CD14-positive monocyte (primary cell): ENCODE results near the gene FAM13C. TPM values are rescaled to one million over a fixed set of nuclear protein-coding genes. Genes with fewer than 3 reads are reported as not detected.

Experiments
- DNase-seq, 3 donors: peaks; one replicate each; pipeline ENCODE4 v3.0.0-alpha.2; 2011 to 2022
- H2AFZ ChIP-seq: 2 replicates; pipeline ENCODE4 v1.6.0; 2012; ENCODE audit warnings: mild to moderate bottlenecking, low read depth, low read length, inconsistent platforms; ENCODE audit not compliant: insufficient read depth, poor library complexity, severe bottlenecking
- H3K27ac ChIP-seq, 2 donors: 1 replicate in 1 of 2; 2 replicates in 1 of 2; pipeline ENCODE4 v1.5.1; 2012 to 2013; ENCODE audit warnings: low read length in 2 of 2, control low read depth in 1 of 2, inconsistent platforms in 1 of 2, low read depth in 1 of 2, mild to moderate bottlenecking in 1 of 2
- H3K27me3 ChIP-seq, 2 donors: one replicate each; pipeline versions ENCODE4 v1.6.0 to v1.6.1; 2011 to 2013; ENCODE audit warnings: low read length in 2 of 2; ENCODE audit not compliant: control insufficient read depth in 2 of 2, insufficient read depth in 2 of 2
- H3K36me3 ChIP-seq, 2 donors: replicated peaks in 1 of 2; 1 replicate in 1 of 2; 2 replicates in 1 of 2; pipeline versions ENCODE4 v1.5.1 to v1.6.1; 2012 to 2013; ENCODE audit warnings: low read length in 2 of 2, control low read depth in 1 of 2, inconsistent platforms in 1 of 2, mild to moderate bottlenecking in 1 of 2; ENCODE audit not compliant: insufficient read depth in 2 of 2, control insufficient read depth in 1 of 2
- H3K4me1 ChIP-seq, 2 donors: 1 replicate in 1 of 2; 2 replicates in 1 of 2; pipeline versions ENCODE4 v1.5.1 to v1.6.1; 2012 to 2013; ENCODE audit warnings: low read length in 2 of 2, control low read depth in 1 of 2, inconsistent platforms in 1 of 2, mild to moderate bottlenecking in 1 of 2, moderate library complexity in 1 of 2; ENCODE audit not compliant: insufficient read depth in 2 of 2, control insufficient read depth in 1 of 2
- H3K4me2 ChIP-seq: replicated peaks from 2 replicates; pipeline ENCODE3; 2012; ENCODE audit warnings: low read length, moderate library complexity, mild to moderate bottlenecking; ENCODE audit not compliant: poor library complexity, severe bottlenecking; ENCODE audit errors: extremely low read depth
- H3K4me3 ChIP-seq, 3 experiments: fragments of 200-600 bp in 1 of 3; sonication (generic) in 1 of 3; replicated peaks in 1 of 3; 1 replicate in 2 of 3; 2 replicates in 1 of 3; pipeline ENCODE4 v1.5.1; 2011 to 2013; ENCODE audit warnings: low read length in 3 of 3, mild to moderate bottlenecking in 3 of 3, control low read depth in 2 of 3, low read depth in 2 of 3, inconsistent platforms in 1 of 3, moderate library complexity in 1 of 3
- H3K79me2 ChIP-seq: 2 replicates; pipeline ENCODE4 v1.6.0; 2012; ENCODE audit warnings: mild to moderate bottlenecking, control low read depth, inconsistent platforms, low read length, moderate library complexity; ENCODE audit not compliant: insufficient read depth
- H3K9ac ChIP-seq: 2 replicates; pipeline ENCODE4 v1.6.0; 2017; ENCODE audit warnings: low read length, mild to moderate bottlenecking; ENCODE audit not compliant: insufficient read depth, poor library complexity, severe bottlenecking
- H3K9me3 ChIP-seq, 2 donors: replicated peaks in 1 of 2; 1 replicate in 1 of 2; 2 replicates in 1 of 2; pipeline versions ENCODE4 v1.5.1 to v1.6.1; 2012 to 2013; ENCODE audit warnings: low read length in 2 of 2, control low read depth in 1 of 2; ENCODE audit not compliant: control insufficient read depth in 1 of 2, insufficient read depth in 1 of 2
- H4K20me1 ChIP-seq: 2 replicates; pipeline ENCODE4 v1.6.0; 2012; ENCODE audit warnings: mild to moderate bottlenecking, low read length, control low read depth, moderate library complexity; ENCODE audit not compliant: insufficient read depth
- H3K27ac Mint-ChIP-seq, 7 donors: one replicate each; pipeline ENCODE4 v1.8.0; 2020; ENCODE audit warnings: mild to moderate bottlenecking in 7 of 7, mixed read lengths in 7 of 7, moderate library complexity in 6 of 7, inconsistent platforms in 2 of 7
- H3K27me3 Mint-ChIP-seq, 3 donors: one replicate each; pipeline ENCODE4 v1.8.0; 2021 to 2022; ENCODE audit warnings: low read depth in 3 of 3, mild to moderate bottlenecking in 3 of 3, mixed read lengths in 3 of 3, moderate library complexity in 3 of 3, inconsistent platforms in 1 of 3
- H3K36me3 Mint-ChIP-seq, 2 donors: one replicate each; pipeline ENCODE4 v1.8.0; 2020; ENCODE audit warnings: mixed read lengths in 2 of 2, inconsistent platforms in 1 of 2, mild to moderate bottlenecking in 1 of 2
- H3K4me1 Mint-ChIP-seq: one replicate; pipeline ENCODE4 v1.8.0; 2020; ENCODE audit warnings: mild to moderate bottlenecking, mixed read lengths
- H3K4me3 Mint-ChIP-seq, 2 donors: one replicate each; pipeline ENCODE4 v1.8.0; 2020; ENCODE audit warnings: mild to moderate bottlenecking in 2 of 2, mixed read lengths in 2 of 2, moderate library complexity in 1 of 2
- H3K9me3 Mint-ChIP-seq, 7 donors: one replicate each; pipeline ENCODE4 v1.8.0; 2020 to 2022; ENCODE audit warnings: mixed read lengths in 7 of 7, mild to moderate bottlenecking in 6 of 7, moderate library complexity in 6 of 7, inconsistent platforms in 2 of 7
- CTCF ChIP-seq: fragments of 200-600 bp; IDR thresholded peaks from one replicate; pipeline ENCODE4 v1.8.0; 2022; ENCODE audit warnings: antibody characterized with exemption, mild to moderate bottlenecking
- WGBS: methylation state at CpG from one replicate; pipeline ENCODE4 v1.1.5; 2013; ENCODE audit warnings: missing lambda C conversion rate; ENCODE audit not compliant: insufficient coverage; 5-methylcytosine and 5-hydroxymethylcytosine counted together
- intact Hi-C, 2 donors: fragments of 100-400 bp; cut with micrococcal nuclease; formaldehyde crosslinking; loops; one replicate each; pipeline versions ENCODE4 v1.15.0 to v1.15.1; 2023
- polyA plus RNA-seq, 3 donors: library from polyadenylated mRNA; depleted of rRNA in 1 of 3; unstranded in 2 of 3; stranded (reverse) in 1 of 3; fragments of 300-500 nt in 2 of 3; fragments of >200 nt in 1 of 3; fragmentation: Illumina TruSeq in 2 of 3; gene quantifications; 1 replicate in 2 of 3; 2 replicates in 1 of 3; pipeline ENCODE4 v1.2.3, GENCODE V29; 2012 to 2021

The FAM13C gene
- polyA plus RNA-seq, 3 donors, result not detected

DNA sequence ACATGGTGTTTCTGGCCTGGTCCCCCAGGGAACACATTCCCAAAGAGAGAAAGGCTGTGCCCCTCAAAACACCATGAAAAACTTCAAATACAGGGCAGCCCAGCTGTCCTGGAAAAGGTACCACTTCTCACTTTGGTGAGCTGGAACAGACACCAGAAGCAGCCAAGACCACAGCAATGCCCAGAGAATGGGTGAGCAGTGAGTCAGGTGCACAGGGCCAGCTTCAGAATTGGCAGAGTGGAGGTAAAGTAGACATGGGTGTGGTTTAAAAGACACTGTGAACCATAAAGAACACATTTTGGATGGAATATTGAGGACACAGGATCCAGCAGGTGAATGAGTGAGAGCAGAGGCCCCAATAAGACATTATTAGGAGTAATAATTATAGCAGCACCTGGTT lies 51.3 kb downstream of the FAM13C start:
- H3K27me3 Mint-ChIP-seq, result peaks cover 0 to 2% (median 0%) of the 10 kb centered on the region in 3 donors
- no peaks in the 10 kb centered on the region for H3K4me1 ChIP-seq
- no peaks in the 10 kb centered on the region for H3K4me1 Mint-ChIP-seq
- no peak for DNase-seq
- no peak overlapping the region for H3K4me3 Mint-ChIP-seq
- no peak overlapping the region for H3K4me3 ChIP-seq
- intact Hi-C loops, result no loop called here
- peaks cover 0 to 18% (median 3%) of the 10 kb centered on the region in 7 donors for H3K9me3 Mint-ChIP-seq
- H4K20me1 ChIP-seq, result no peaks in the 10 kb centered on the region
- H3K79me2 ChIP-seq, result no peaks in the 10 kb centered on the region
- no peaks in the 10 kb centered on the region for H3K27me3 ChIP-seq
- H3K27ac Mint-ChIP-seq, result no peak overlapping the region
- H2AFZ ChIP-seq, result no peak overlapping the region
- H3K9ac ChIP-seq, result no peak overlapping the region
- no peak overlapping the region for H3K27ac ChIP-seq
- no peaks in the 10 kb centered on the region for H3K36me3 Mint-ChIP-seq
- no peak overlapping the region for H3K4me2 ChIP-seq
- no peak for TF ChIP-seq CTCF
- no peaks in the 10 kb centered on the region for H3K9me3 ChIP-seq
- no peaks in the 10 kb centered on the region for H3K36me3 ChIP-seq

DNA sequence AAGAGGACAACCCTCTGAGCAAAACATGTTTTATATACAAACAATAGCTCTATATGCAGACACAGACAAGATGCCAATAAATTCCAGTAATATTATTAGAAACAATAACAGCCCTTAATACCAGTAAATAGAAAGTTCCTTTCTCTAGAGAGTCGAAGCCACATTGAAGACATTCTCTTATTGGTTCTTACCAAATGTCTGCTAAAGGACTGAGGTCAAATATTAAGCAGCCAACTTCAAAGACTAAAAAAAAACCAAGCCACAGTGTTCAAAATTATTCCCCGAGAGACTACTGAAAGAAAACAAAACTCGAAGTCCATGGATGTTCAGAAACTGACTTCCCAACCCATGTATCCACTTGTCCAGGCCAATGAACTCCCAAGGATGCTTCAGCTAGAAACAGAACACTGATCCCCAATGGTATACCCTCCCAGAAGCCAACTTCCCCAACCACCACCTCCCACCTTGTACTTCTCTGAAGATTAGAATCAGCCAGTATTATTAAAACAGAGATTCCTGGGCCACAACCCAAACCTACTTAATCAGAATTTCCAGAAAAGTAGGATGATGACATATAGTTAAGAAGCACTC lies 51.9 kb downstream of the FAM13C start:
- no peak overlapping the region for H3K9ac ChIP-seq
- H3K79me2 ChIP-seq, result no peaks in the 10 kb centered on the region
- DNase-seq, result no peak
- Mint-ChIP-seq H3K4me1 (no peaks in the 10 kb centered on the region), H3K4me3 (no peak overlapping the region), H3K27ac (no peak overlapping the region), H3K36me3 (no peaks in the 10 kb centered on the region), H3K9me3 (peaks cover 0 to 18% (median 3%) of the 10 kb centered on the region in 7 donors), H3K27me3 (peaks cover 0 to 2% (median 0%) of the 10 kb centered on the region in 3 donors)
- H3K4me1 ChIP-seq, result no peaks in the 10 kb centered on the region
- TF ChIP-seq CTCF, result no peak
- no peak overlapping the region for H2AFZ ChIP-seq
- no peaks in the 10 kb centered on the region for H3K9me3 ChIP-seq
- H3K27ac ChIP-seq, result no peak overlapping the region
- no peaks in the 10 kb centered on the region for H4K20me1 ChIP-seq
- H3K36me3 ChIP-seq, result no peaks in the 10 kb centered on the region
- no peaks in the 10 kb centered on the region for H3K27me3 ChIP-seq
- H3K4me3 ChIP-seq, result no peak overlapping the region
- 73% methylated on average over 2 of the region's 3 CpGs for WGBS
- intact Hi-C loops, result no loop called here
- no peak overlapping the region for H3K4me2 ChIP-seq
